AG04449 (cell line): Measurements from ENCODE around the gene DCLK2.

Source experiments
- CTCF ChIA-PET: fragments of 350-600 bp; formaldehyde crosslinking; extraction: SDS; loops from one replicate; lab custom pipeline; 2021; ENCODE audit warnings: antibody characterized with exemption; lab: Yijun Ruan, JAX
- POLR2A ChIA-PET: fragments of 400-600, 350-600 bp; formaldehyde crosslinking; extraction: SDS; loops from one replicate; lab custom pipeline; 2020; ENCODE audit warnings: antibody characterized with exemption, inconsistent platforms; lab: Yijun Ruan, JAX
- DNase-seq: peaks from one replicate; pipeline ENCODE4 v3.0.0-alpha.2; 2010; ENCODE audit warnings: low read depth, low spot score
- H3K4me3 ChIP-seq: 2 replicates; pipeline ENCODE4 v1.5.1; 2011; ENCODE audit warnings: low read depth, mild to moderate bottlenecking, control low read depth, low read length
- TF ChIP-seq, protein P1 (sequence below): IDR thresholded peaks from one replicate; pipeline ENCODE4 v1.5.1; 2011; ENCODE audit warnings: mild to moderate bottlenecking, moderate library complexity, low read length, control low read depth, inconsistent platforms; ENCODE audit not compliant: insufficient read depth; ENCODE audit errors: missing control alignments

DCLK2 gene

DNA sequence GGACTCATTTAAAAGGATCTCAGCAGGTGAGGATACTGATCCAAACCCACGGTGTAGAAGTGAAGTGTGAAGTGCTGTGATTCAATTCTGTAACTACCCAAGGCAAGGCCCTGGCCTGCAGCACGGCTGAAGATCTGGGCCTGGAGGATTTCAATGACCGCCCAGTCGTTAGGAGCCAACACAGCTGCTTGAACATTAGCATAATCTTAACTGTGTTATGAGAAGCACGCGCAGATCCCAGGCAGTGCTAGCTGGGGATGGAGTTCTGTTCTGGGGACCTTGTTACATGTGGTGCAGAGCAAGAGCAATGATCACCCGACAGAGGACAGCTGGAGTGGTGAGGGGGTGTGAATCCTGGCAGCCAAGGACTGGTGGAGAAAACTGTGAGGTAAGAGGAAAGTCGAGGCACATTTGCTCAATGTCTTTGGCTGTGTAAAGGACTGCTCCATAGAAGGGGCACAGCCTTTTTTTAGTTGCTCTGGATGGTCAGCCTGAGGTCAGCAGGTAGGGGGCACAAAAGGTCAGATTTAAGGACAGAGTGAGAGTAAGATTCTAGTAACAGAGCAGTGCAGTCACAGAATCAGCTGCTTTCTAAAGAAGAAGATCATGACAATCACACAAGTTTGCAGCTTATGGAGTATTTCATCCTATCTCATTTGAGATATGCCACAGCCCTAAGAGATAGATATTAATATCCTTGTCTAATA is 181.8 kb downstream of the DCLK2 start:
- POLR2A ChIA-PET = no interaction called here
- CTCF ChIA-PET = interaction anchor here (6.4 kb wide), 1 partner anchor 16 kb away, joined by 36 read pairs; no protein-coding TSS in a partner anchor
- TF ChIP-seq, protein P1, sequence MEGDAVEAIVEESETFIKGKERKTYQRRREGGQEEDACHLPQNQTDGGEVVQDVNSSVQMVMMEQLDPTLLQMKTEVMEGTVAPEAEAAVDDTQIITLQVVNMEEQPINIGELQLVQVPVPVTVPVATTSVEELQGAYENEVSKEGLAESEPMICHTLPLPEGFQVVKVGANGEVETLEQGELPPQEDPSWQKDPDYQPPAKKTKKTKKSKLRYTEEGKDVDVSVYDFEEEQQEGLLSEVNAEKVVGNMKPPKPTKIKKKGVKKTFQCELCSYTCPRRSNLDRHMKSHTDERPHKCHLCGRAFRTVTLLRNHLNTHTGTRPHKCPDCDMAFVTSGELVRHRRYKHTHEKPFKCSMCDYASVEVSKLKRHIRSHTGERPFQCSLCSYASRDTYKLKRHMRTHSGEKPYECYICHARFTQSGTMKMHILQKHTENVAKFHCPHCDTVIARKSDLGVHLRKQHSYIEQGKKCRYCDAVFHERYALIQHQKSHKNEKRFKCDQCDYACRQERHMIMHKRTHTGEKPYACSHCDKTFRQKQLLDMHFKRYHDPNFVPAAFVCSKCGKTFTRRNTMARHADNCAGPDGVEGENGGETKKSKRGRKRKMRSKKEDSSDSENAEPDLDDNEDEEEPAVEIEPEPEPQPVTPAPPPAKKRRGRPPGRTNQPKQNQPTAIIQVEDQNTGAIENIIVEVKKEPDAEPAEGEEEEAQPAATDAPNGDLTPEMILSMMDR = no peak
- no peak for DNase-seq
- H3K4me3 ChIP-seq = no peak overlapping the region

DNA sequence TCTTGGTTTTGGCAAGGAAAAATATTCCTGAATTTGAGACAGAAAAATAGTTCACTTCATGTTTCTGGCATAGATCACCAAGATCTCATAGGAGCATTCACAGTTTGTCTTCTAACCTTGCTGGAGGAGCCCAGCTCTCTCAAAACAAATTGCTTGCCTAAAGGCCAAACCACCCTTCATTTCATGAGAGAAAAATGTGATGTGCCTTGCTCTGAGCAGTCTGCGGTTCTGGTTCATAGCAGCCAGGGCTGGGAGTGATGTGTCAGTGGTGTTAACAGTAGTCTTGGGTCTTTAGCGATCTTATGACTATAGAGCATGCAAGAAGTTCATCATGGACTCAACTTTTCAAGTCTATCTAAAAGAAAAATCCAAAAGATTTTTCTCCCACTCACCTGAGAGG is 183.3 kb downstream of the DCLK2 start:
- ChIA-PET CTCF (interaction anchor here (0.6 to 6.4 kb wide), 6 partner anchors 13 to 330 kb away, joined by 3 to 36 read pairs (median 4); no protein-coding TSS in a partner anchor), POLR2A (interaction anchor here (0.7 kb wide), 1 partner anchor 516 kb away, joined by 3 read pairs; no protein-coding TSS in a partner anchor)
- TF ChIP-seq, protein P1 = no peak
- no peak overlapping the region for H3K4me3 ChIP-seq
- no peak for DNase-seq

DNA sequence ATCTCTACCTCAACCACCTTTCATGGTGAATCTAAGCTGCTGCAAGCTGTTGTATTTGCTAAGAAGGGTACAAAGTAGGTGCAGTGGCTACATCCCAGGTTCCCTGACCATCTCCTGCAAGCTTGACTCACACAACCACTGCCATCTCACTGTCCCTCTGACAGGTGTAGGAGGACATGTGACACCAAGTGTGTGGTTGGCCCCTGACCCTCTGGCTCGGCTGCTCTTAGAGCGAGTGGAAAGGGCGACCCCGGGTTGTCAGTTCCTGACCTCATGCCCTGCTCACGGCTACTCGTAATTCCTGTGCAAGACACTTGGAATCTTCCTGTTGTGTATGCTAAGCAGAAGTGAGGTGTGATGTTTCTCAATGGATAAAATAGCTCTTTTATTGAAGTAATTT is 184.4 kb downstream of the DCLK2 start:
- POLR2A ChIA-PET = no interaction called here
- DNase-seq = no peak
- TF ChIP-seq, protein P1 = no peak
- H3K4me3 ChIP-seq = no peak overlapping the region
- CTCF ChIA-PET = interaction anchor here (1.0 to 6.4 kb wide), 5 partner anchors 14 to 604 kb away, joined by 3 to 36 read pairs (median 7); no protein-coding TSS in a partner anchor

DNA sequence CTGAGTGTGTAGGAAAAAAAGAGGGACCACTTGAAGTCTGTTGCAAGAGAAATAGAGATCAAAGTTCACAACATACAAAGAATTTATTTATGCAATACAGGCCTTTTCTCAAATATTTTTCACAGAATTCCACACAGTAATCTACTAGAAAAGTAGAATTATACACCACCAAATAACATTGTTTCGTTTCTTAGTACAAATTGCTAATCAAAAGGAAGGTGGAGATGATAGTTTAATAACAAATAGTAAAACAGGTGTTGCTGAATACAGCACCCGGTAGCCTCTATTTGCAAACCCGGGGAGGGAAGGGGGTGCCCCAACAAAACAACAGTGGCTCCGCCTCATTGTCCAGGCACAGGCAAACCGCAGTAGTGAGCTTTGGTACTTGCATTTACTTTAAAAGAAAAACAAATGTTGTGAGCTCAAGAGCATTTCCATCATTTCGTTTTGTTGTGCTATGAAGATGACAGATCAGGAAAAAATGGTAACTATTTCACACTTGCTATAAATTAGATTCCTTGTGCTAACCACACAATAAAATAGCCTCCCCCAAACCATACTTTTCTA is 186.4 kb downstream of the DCLK2 start:
- ChIA-PET POLR2A (no interaction called here), CTCF (interaction anchor here (1.1 to 3.7 kb wide), 4 partner anchors 19 to 602 kb away, joined by 3 to 13 read pairs (median 4); no protein-coding TSS in a partner anchor)
- TF ChIP-seq, protein P1 = no peak
- H3K4me3 ChIP-seq = no peak overlapping the region
- no peak for DNase-seq

DNA sequence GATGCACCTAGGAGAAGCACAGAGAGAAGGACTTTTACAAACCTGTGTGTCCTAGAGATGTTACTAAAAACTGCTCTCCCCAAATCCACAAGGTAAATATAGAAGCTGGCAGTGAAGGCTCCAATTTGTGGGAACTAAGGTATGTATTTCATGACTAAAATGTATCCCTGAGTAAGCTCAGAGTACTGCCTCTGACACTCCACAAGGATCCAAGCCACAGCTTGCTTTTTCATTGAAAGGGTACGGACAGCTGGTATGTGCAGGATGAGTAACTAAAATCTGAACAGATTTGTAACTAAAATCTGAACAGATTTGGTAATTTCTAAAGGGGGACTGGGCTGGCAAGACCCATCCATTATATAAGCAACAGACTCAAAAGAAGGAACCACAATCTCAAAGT is 187.6 kb downstream of the DCLK2 start:
- TF ChIP-seq, protein P1 = no peak
- no peak overlapping the region for H3K4me3 ChIP-seq
- no peak for DNase-seq
- ChIA-PET CTCF (interaction anchor here (0.8 to 3.7 kb wide), 2 partner anchors 32 to 601 kb away, joined by 3 to 13 read pairs; no protein-coding TSS in a partner anchor), POLR2A (interaction anchor here (0.8 to 1.0 kb wide), 2 partner anchors 15 to 315 kb away, joined by 3 read pairs; no protein-coding TSS in a partner anchor)

DNA sequence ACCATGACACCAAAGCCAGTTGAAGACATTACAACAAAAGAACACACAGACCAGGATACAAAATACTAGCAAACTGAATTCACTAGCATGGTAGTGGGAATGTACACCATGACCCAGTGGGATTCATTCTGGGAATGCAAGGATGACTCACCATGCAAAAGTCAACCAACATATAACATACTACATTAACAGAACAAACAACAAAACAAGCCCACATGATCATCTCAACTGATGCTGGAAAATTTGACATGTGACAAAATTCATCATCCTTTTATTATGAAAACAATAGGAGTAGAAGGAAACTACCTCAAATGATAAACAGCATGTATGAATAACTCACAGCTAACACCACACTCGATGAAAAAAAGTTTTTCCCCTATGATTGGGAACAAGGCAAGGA is 190.2 kb downstream of the DCLK2 start:
- CTCF ChIA-PET = no interaction called here
- no peak for DNase-seq
- H3K4me3 ChIP-seq = no peak overlapping the region
- POLR2A ChIA-PET = no interaction called here
- TF ChIP-seq, protein P1 = no peak
